ENCODE measurements around the gene OR10T2.

The OR10T2 gene

GRCh38 chr1:158362482-158362881 lies 36.8 kb downstream of the OR10T2 start:
- Histone ChIP-seq H4K20me1 (ENCODE audit: low read depth, low read length) (no peaks in the 10 kb centered on the region), H3F3A (ENCODE audit: insufficient read depth) (no peaks in the 10 kb centered on the region), H3K27ac (ENCODE audit: low read depth, low read length) (no peak overlapping the region), H3K27me3 (ENCODE audit: low read length) (no peaks in the 10 kb centered on the region), H3K9me2 (replicated peaks; ENCODE audit: insufficient read depth, low read length) (no peaks in the 10 kb centered on the region), H3K79me2 (ENCODE audit: insufficient read depth, low read length) (no peaks in the 10 kb centered on the region), H3K9me3 (ENCODE audit: insufficient read depth, low read length) (no peaks in the 10 kb centered on the region), H3K9ac (ENCODE audit: low read length) (no peak overlapping the region), H3K36me3 (ENCODE audit: low read length) (no peaks in the 10 kb centered on the region), H2AFZ (ENCODE audit: low read depth, low read length, severe bottlenecking) (no peak overlapping the region), H3K4me3 (ENCODE audit: insufficient read depth, low read length, poor library complexity, severe bottlenecking) (no peak overlapping the region), H3K4me2 (ENCODE audit: low read depth, low read length, poor library complexity, severe bottlenecking) (no peak overlapping the region)
- TF ChIP-seq EZH2phosphoT487 (conservative IDR thresholded peaks at IDR 0.05; ENCODE audit: low read length) = no peak
- TF ChIP-seq CTCF (IDR thresholded peaks at IDR 0.05; ENCODE audit: insufficient read depth, low read length, poor library complexity, severe bottlenecking) = no peak

- no peak overlapping the region for H3K27ac ChIP-seq (ENCODE audit: low read depth, low read length)
- H3K9me3 ChIP-seq (ENCODE audit: insufficient read depth, low read length) = no peaks in the 10 kb centered on the region
- H3K79me2 ChIP-seq (ENCODE audit: insufficient read depth, low read length) = no peaks in the 10 kb centered on the region
- no peaks in the 10 kb centered on the region for H3F3A ChIP-seq (ENCODE audit: insufficient read depth)
- no peak overlapping the region for H3K4me2 ChIP-seq (ENCODE audit: low read depth, low read length, poor library complexity, severe bottlenecking)
- H3K36me3 ChIP-seq (ENCODE audit: low read length) = no peaks in the 10 kb centered on the region
- TF ChIP-seq EZH2phosphoT487 (conservative IDR thresholded peaks at IDR 0.05; ENCODE audit: low read length) = no peak
- TF ChIP-seq CTCF (IDR thresholded peaks at IDR 0.05; ENCODE audit: insufficient read depth, low read length, poor library complexity, severe bottlenecking) = no peak
- H4K20me1 ChIP-seq (ENCODE audit: low read depth, low read length) = no peaks in the 10 kb centered on the region
- H3K9me2 ChIP-seq (replicated peaks; ENCODE audit: insufficient read depth, low read length) = no peaks in the 10 kb centered on the region
- H3K4me3 ChIP-seq (ENCODE audit: insufficient read depth, low read length, poor library complexity, severe bottlenecking) = no peak overlapping the region
- no peaks in the 10 kb centered on the region for H3K27me3 ChIP-seq (ENCODE audit: low read length)
- H2AFZ ChIP-seq (ENCODE audit: low read depth, low read length, severe bottlenecking) = no peak overlapping the region
- H3K9ac ChIP-seq (ENCODE audit: low read length) = no peak overlapping the region
Observed at GRCh38 chr1:158357441-158357840, 41.8 kb downstream of the OR10T2 start.

DNA sequence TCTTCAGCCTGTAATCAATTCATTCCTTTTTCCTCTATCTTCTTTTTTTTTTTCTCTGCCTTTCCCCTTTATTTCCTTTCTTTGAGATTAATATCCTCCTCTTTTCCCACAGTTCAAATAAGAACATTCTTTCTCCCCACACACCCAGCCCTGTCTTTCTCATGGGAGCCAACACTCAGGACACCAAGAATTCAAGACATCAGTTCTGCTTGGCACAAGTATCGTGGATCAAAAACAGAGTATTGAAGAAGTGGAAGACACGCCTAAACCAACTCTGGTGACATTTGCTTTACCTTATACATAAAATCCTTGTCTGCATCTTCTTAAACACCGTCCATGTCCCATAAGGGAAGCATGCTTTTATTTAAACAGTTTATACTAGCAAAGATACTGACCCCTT lies 42.6 kb downstream of the OR10T2 start:
- Histone ChIP-seq H3K9me2 (replicated peaks; ENCODE audit: insufficient read depth, low read length) (no peaks in the 10 kb centered on the region), H3K9me3 (ENCODE audit: insufficient read depth, low read length) (no peaks in the 10 kb centered on the region), H3K4me3 (ENCODE audit: insufficient read depth, low read length, poor library complexity, severe bottlenecking) (no peak overlapping the region), H3K79me2 (ENCODE audit: insufficient read depth, low read length) (no peaks in the 10 kb centered on the region), H2AFZ (ENCODE audit: low read depth, low read length, severe bottlenecking) (no peak overlapping the region), H3K36me3 (ENCODE audit: low read length) (no peaks in the 10 kb centered on the region), H4K20me1 (ENCODE audit: low read depth, low read length) (no peaks in the 10 kb centered on the region), H3K27me3 (ENCODE audit: low read length) (no peaks in the 10 kb centered on the region), H3K4me2 (ENCODE audit: low read depth, low read length, poor library complexity, severe bottlenecking) (no peak overlapping the region), H3F3A (ENCODE audit: insufficient read depth) (no peaks in the 10 kb centered on the region), H3K9ac (ENCODE audit: low read length) (no peak overlapping the region), H3K27ac (ENCODE audit: low read depth, low read length) (no peak overlapping the region)
- TF ChIP-seq EZH2phosphoT487 (conservative IDR thresholded peaks at IDR 0.05; ENCODE audit: low read length) = no peak
- no peak for TF ChIP-seq CTCF (IDR thresholded peaks at IDR 0.05; ENCODE audit: insufficient read depth, low read length, poor library complexity, severe bottlenecking)
